Raji (cell line): Measurements from ENCODE around the gene KLHDC7A.

Source experiments
- POLR2A ChIP-seq: IDR thresholded peaks from 2 replicates; pipeline ENCODE4 v1.6.1; 2011; ENCODE audit warnings: low read depth, low read length, control low read depth; ENCODE audit not compliant: insufficient read depth

Gene KLHDC7A

GRCh38 chr1:18480315-18481189, at the start of gene KLHDC7A:
Gene KLHDC7A (plus strand): TSS chr1:18480930. CDS start chr1:18480982, 52 bp downstream.
- TF ChIP-seq POLR2A: no peak

GRCh38 chr1:18434041-18434440, 46.7 kb upstream of the KLHDC7A start:
- TF ChIP-seq POLR2A: no peak

DNA sequence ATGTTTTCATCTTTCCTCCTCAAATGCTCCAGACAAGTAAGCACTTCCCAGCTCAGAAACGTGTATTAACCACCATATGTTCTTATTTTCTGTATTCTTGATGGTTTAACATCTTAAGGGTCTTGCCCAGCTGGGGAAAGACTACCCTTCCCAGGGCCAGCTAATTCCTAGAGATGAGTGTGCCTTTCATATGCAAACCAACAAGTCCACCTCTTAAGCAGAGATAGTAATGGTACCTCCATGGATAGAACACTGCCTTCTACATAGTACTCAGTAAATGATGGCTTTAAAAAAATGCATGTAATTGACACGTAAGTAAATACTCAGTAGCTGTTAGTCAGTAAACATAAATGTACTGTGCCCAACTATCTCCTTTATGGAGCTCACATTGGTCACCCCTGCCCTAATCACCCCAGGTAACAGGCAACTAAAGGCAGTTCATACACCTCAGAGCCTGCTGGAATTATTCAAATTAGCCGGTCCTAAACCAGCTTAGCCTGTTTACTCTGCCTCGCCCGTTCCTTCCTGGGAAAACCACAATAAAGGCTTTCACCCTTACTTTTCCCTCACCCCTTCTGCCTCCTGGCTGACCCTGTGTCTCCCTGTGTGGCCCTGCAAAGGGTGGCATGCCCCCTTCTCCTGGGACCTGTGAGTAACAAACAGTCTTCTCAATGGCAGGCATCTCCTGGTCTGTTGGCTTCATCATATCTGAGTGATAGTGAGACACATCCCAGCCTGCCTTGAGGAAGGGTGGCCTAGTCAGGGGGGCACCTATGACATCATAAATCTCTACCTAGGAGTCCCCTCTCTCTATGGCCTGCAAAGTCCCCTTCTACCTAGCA, 40.1 kb upstream of the KLHDC7A start:
- no peak for TF ChIP-seq POLR2A

GRCh38 chr1:18443587-18444520, 36.9 kb upstream of the KLHDC7A start:
- no peak for TF ChIP-seq POLR2A

- TF ChIP-seq POLR2A: no peak
These were observed 36.2 kb upstream of the KLHDC7A start for GRCh38 chr1:18444563-18444962.

DNA sequence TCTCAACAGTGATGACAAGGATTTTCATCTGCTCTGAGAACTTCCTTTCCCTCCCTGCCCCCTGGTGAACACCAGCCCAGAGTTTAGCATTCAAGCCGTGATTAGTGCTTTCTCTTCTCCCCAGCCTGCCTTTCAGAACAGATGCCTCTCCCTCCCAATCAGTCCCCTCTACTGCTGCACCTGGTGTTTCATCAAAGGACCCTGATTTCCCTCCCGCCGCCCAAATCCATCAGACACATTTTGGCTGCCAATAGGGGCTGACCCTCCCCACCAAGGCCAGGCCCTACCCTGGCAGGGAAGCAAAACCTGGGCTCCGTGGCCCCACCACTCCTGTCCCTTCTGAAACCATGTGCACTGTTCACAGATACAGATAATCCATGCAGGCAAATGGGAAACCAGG, 34.0 kb upstream of the KLHDC7A start:
- no peak for TF ChIP-seq POLR2A

DNA sequence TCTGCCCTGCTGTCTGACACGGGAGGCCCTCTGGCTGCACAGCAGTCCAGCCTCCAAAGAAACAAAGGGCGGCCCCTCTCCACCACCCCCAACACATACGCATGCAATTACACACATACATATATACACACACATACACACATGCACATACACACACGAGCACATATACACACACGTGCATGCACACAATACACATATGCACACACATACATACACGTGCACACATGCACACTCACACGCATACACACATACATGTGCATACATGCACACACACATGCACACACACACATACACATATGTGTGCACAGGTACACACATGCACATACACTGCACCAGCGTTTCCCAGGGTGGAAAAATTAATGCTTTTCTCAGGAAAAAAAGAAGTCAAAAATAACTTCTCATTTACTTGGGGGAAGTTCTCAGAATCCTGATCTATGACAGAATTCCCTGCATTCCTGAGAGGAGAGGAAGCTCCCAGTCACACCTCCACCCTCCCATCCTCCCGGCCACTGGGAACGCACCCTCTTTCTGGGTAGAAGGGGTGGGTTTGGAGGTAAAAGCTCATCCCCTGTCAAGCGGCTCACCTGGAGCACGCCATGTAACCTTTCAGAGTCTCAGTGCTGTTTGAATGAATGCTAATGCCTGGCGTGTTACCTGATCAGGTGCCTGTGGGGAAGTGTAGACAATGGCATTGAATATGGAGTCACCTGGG, 33.1 kb upstream of the KLHDC7A start:
- TF ChIP-seq POLR2A: no peak

DNA sequence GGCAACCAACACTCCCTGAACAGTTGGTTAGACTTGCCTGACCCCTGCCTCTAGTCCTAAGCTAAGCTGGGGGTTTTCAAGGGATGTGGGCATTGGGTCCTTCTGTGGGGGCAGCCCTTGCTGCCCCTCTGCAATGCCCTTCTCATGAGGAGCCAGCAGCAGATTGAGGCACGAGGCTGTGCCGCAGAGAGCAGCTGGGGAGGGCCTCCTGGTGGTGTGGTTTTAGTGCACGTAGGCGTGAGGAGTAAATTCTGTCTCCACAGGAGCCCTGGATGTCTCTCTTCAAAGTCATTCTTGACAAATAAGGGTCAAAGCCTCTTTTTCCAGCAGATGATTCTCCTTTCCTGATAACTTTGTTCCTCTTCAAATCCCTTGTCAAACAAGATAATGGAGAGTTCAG, 31.8 kb upstream of the KLHDC7A start:
- TF ChIP-seq POLR2A: no peak

- no peak for TF ChIP-seq POLR2A
These were observed 28.2 kb upstream of the KLHDC7A start for GRCh38 chr1:18452550-18452949.

- TF ChIP-seq POLR2A: no peak
These were observed 22.3 kb upstream of the KLHDC7A start for GRCh38 chr1:18458133-18459092.

GRCh38 chr1:18461656-18462055, 19.1 kb upstream of the KLHDC7A start:
- TF ChIP-seq POLR2A: no peak

- TF ChIP-seq POLR2A: no peak
These were observed 17.7 kb upstream of the KLHDC7A start for GRCh38 chr1:18463063-18463462.

DNA sequence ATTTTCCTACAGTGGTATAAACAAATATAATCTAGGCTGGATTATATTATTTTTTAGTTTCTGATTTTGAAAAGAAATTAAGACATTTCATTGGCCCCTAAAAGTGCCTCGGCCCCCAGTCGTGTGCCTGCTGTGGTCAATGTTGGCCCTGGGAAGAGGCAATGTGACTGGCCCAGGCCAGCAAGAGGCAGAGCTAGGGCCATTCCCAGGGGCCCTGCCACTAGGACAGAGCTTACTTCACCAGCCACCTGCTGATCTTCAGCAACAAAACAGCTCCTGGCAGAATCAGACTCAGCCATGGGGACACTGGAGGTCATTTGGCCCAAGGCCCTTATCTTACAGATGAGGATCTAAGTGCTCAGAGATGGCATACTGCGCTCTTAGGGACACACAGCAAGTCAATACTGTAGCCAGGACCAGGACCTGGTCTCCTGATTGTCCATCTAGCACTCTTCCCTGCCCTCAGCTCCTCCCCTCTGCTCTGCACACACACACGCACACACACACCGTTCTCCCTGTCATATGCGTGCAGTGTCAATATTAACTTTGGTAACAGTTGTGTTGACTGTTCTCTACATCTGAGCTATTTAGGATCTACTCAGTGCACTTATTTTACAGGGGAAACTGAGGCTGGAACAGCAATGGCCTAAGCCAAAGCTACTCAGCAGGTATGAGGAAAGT, 16.6 kb upstream of the KLHDC7A start:
- TF ChIP-seq POLR2A: no peak
